Activated CD4-positive, alpha-beta T cell treated with anti-CD3 and anti-CD28 coated beads for 4 hours (primary cell): ENCODE data around the gene FOXN1.
"Not testable (repeated sequence)": the region's sequence is repeated elsewhere in the genome, so short reads cannot be mapped to it uniquely, and the experiment has no call there.

Source experiments
- DNase-seq, 2 donors: peaks; one replicate each; pipeline ENCODE4 v3.0.0-alpha.2; 2020

FOXN1 gene

DNA sequence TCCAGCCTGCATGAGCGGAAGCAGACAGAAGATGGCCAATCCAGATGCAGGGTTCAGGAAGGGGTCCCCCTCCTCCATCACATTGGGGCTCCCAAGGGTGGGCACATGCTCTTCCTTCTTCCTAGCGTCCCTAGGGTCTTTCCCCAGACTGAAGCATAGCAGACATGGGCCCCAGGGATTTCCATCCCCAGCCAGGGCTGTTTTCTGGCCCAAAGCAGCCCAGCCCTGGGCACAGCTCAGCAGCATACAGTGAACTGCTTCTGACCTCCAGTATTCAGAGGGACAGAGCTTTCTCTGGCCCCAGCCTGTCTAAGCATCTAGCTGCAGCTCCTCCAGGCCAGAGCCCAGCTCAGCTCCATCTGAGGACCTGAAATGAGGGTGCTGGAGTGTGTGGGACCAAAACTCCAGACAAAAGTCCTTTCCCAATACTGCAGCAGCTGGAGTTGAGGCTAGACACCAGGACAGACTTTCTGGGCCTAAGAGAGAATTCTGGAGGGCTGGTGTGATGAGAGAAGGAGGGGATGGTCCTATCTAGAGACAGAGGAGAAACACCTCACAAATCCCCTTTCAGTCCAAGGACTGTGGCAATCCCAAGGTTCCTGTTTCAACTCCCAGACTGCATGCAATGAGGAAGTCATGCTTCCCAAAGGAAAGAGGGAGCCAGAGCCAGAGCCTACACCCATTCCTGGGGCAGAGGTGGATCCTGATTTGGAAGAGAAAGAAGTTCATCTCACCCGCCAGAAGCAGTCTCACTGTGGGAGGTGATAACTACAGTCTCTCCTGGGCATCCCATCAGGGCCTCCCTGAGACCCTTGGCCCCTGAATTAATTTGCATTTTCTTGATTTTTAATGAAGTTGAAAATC, 4.5 kb upstream of the FOXN1 start:
- no peak for DNase-seq

DNA sequence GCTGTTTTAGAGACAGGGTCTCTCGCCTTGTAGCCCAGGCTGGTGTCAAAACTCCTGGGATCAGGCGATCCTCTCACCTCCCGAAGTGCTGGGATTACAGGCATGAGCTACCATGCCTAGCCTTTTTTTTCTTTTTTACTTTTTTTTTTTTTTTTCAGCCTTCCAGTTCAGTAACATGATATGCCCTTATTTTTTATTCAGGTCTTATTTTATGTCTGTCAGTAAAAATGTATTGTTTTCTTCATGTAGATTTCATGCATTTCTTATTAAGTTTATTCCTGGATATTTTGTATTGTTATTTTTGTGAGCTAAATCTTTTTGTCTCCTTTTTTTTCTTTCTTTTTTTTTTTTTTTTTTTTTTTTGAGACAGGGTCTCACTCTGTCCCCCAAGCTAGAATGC, 2.7 kb upstream of the FOXN1 start:
- no peak for DNase-seq

DNA sequence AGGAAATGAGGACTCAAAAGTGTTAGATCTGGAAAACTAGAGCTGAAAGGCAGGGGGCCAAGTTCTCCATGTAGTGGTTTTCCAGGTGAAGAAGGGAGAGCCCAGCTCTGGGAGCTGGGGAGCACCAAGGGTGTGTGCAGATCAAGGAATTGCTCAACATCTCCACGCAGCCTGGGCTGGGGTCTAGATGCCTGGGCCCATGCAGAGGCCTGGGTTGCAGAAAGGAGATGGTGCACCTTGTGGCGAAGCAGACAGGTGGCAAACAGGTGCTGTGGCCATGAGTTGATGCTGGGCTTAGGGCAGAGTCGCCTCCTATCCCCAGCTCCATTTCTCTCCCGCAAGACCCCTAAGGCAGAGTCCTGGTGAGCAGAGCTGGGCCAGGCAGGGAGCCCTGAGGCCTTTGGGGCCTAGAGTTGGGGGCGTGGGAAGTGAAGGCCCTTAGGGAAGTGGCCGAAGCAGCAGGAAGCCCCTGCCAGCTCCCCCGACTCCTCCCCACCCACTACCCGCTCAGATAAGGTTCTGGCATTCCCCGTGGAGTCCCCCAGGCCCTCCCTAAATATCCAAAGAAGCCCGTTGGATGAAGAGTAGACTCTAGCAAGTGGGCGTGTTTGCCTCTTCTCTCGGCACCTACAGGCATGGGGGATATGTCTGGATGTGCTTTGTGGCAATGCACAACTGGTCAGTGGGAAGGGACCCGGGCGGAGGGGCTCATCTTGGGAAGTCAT, 777 bp downstream of the FOXN1 start:
- DNase-seq, result no peak

DNA sequence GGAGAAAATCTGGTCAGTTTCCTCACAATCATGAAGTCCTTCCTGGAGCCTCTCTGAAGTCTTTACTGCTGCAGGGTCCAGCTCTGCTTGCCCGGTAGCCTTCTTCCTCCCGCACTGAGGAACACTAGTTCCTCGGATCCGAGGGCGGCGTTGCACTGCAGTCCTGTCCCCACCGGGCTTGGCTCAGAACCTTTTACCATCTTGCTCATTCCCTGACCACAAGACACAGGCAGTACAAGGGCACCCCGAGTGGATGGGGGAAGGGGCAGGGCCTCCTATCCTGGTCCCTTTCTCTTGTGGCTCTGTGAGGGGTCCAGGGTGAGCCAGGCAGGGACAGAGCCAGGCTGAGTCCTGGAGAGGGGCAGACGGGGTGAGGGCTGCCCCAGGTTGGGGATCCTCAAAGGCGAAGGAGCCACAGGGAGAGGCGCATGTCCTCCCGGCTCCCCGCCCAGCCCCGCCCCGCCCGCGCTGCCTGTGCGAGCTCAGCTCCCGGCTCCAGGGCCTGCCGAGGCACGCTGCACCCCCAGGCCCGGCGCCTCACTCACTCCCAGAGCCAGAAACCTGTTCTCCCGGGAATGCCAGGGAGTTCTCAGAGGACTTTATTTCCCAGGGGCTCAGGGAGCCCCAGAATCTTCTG, 1.5 kb downstream of the FOXN1 start:
- no peak for DNase-seq

DNA sequence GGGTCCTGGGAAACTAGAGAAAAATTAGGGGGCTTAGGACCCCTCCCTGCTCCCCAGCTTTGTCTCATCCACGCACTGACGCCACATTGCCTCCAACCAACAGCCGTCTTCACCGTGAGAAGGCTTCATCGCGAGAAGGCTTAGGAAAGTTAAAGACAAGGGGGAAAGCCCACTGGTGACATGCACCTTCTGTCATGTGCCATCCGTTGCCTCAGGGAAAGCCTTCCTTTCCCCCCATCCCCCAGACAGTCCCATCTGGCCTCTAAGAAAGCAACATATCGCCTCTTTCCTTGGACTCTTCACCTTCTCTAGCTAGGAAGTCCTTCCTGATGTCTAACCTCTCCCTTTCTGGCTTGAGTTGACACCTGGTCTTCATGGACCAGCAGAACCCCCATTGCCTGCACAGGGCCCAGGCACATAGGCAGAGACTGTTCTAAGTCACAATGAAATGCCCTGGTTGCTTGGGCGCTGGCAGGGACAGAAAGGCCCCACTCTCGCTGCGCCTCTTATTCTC, 2.1 kb downstream of the FOXN1 start:
- no peak for DNase-seq

DNA sequence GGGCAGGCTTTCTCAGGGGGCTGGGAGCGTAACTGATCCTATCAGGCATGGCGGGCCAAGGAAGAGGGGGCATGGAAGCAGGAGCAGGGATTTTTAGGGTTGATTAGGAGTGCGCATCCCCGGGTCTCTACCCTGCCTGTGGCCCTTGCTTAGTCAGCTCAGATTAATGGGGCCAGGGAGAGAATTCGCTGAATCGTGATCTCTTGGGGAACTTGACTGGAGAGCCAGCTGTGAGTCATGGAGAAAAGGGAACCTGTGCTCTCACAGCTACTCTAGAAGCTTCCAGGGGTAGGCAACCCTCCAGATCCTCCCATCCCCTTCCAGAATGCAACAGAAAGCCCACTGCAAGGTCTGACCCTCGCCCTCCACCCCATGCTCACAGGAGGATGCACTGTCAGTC, 3.6 kb downstream of the FOXN1 start:
- no peak for DNase-seq

DNA sequence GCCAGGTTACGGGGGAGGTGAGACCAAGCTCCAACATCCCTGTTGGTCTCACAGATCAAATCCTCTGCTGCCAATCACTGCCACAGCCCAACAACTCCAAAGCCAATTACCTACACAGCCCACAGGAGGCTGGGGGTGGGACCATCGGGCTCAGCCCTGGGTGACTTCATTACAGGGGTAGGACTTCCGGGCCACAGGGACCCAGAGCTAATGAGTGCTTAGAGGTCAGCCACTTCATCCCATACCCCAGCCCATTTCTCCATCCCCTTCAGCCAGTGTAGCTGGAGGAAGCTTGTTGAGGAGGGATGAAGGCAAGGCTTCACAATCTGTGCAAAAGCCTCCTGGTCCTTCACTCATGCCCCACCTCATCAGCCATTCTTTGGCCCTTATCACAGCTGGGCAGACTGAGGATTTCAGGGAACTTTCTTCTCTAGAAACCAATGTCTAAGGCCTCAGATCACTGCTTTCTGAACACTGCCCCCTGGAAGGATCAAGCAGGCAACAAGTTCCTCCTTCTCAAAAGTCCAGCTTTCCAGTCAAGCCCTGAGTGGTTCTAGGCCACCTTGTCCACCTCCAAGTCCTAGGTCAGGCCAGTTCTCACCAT, 5.8 kb downstream of the FOXN1 start:
- no peak for DNase-seq

DNA sequence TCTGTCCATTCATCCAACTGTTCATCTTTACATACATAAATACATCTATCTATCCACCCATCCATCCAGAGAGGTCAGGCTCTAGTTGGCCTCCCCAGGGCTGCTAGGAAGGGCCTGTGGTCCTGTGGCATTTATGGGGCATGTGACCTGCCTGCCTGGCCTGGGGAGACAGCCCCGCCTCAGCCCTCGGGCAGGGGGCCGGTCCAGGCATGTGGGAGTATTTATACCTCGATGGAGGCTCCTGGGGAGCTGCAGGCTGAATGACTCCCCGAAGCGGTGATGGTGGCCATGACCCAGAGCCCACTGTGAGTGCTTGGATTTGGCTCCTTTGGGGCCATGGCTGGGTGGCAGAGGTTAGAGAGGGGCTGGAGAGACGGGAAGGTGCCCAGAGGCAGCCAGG, 7.3 kb downstream of the FOXN1 start:
- no peak for DNase-seq

DNA sequence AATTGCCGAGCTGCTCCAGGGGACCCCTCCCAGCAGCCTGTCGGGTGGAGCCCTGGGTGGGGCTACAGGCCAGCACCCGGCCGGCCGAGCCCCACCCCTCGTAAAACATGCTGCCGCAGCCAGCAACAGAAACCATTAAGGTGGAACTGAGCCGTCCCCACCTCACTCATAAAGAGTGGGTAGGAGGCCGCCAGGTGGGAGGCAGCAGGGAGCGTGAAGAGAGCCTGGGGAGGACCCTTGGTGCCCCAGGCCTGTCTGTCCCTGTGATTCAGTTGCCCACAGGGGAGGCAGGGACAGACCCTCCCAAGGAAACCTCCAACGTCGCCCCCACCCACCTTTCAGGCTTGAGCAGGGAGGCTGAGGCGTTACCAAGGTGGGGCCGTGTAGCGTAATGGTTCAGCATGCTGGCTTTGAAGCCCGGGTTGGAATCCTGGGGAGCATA, 8.4 kb downstream of the FOXN1 start:
- DNase-seq, result no peak

DNA sequence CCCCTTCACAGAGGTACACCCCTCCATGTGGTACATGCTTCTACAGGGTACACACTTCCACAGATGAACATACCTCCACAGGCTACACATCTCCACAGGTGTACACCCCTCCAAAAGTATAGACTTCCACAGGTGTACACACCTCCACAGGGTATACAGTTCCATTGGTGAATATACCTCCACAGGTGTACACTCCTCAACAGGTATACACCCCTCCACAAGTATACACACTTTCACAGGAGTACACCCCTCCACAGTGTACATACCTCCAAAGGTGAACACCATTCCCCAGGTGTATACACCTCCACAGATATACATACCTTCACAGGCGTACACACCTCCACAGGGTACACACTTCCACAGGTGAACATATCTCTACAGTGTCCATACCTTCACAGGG, 9.4 kb downstream of the FOXN1 start:
- no peak for DNase-seq

DNA sequence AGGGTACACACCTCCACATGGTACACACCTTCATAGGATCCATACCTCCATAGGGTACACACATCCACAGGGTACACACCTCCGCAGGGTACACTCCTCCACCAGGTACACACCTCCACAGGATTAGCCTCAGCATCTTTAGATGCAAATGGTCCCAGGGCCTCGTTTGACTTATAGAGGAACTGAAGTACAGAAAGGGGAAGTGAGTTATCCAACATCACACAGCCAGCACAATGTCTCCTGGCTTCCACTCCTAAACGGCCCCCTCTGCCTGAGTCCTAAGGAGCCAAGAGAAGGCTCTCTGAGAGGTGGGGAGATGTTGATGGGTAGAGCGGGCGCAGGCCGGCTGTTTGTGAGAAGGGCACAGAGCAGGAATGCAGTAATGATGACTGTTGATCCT, 12.0 kb downstream of the FOXN1 start:
- no peak for DNase-seq

DNA sequence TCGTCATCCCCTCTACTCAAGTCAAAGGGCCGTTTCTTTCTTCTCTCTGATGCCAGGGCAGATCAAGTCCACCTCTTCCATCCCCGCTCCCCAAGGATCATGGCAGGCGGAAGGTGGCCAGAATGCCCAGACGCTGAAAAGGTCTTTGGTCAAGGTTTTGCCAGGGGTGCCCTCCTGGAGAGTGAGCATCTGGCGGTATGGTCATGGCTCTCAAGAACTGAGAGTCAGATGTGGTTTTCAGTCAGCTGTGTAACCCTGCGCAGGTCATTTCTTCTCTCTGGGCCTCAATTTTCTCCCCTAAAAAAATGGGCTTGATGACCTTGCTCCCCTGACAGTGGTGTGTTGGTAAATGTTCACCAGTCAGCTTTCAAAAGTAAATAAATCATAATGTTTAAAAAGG, 12.4 kb downstream of the FOXN1 start:
- no peak for DNase-seq

DNA sequence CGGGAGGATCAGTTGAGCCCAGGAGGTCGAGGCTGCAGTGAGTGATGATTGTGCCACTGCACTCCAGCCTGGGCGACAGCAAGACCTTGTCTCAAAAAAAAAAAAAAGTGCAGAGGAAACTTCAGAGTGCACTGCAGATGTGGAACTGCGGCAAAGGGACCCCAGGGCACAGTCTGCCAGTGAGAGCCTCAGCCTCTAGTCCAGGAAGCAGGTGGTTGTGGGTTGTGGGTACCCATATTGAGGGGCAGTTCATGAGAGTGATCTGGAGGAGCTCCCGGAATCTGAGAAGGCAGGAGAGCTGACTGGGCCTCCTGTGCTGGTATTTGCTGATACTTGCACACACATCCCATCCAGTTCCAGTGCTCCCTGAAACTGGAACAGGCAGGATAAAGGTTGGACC, 13.1 kb downstream of the FOXN1 start:
- no peak for DNase-seq

DNA sequence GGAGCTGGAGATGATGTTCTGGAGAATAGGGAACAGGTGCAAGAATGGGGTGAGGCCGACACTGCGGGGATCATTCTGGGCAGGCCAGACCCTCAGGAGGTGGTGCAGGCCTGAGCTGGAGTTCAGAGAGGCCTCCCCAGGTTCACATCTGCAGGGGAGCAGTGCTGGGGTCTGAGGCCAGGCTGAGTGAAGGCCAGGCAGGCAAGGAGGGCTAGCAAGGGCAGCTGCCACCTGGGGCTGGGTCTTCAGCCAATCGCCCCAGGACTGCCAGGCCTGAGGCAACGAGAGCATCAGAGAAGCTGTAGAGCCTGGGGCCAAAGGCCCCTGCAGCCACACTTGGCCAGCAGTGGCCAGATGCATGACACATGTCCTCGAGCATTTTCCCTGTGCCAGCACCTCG, 14.5 kb downstream of the FOXN1 start:
- DNase-seq, result no peak

DNA sequence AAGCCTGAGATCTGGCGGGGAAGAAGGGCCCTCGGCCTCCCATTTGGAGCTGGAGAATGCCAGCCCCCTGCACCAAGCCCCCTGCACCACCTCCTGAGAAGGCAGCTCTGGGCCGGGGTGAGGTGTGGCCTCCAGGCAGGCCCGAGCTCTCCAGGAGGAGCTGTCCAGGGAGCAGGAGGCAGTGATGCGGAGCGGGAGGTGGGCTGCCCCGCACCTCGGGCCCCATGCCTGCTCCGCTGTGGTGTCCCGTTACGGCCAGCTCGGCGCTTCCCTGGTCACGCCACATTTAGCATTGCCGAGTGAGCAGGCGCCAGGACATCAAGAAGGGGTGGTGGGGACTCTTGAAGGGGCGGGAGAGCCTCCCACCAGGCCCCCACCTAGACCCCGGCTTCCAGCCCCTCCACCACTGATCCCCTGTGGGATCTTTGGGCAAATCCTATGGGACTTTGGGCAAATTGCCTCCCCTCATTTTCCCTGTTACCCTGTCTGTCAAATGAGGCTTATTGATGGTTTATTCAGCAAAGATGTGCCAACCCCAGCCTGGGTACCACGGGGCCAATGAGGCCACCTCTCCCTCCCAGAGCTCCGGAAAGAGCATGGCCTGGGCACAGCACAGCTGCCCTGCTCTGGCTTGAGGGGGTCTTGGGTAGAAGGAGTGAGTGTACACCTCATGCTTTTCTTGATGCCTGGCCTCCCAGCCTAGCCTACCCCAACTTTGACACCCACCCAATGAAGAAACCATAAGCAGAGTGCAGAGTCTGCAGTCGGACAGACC, 15.3 kb downstream of the FOXN1 start:
- DNase-seq, result no peak

DNA sequence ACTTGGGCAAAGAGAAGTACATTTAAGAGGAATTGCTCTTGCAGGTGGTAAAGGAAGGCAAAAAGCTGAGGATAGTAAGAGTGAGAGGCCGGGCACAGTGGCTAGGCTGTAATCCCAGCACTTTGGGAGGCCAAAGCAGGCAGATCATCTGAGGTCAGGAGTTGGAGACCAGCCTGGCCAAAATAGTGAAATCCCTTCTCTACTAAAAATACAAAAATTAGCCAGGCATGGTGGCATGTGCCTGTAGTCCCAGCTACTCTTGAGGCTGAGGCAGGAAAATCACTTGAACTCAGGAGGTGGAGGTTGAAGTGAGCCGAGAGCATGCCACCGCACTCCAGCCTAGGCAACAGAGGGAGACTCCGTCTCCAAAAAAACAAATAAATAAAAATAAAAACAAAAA, 16.1 kb downstream of the FOXN1 start:
- DNase-seq, result not testable (repeated sequence)

DNA sequence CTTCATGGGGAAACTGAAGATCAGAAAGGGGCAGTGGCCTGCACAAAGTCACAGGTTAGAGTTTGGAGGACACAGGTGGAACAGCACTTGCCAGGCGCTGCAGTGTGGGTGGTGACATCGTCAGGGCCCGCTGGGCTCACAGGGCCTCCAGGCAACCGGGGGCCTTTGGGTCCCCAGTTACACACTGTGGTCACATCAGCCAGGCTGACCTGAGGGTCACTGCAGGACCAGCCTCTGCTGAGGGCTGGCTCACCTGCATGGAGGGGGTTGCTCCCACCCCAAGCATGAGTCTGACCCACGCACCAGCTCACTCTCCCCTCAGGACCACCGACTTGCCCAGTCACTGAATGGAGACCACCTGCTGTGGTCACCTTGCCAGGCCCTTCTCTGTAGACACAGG, 17.0 kb downstream of the FOXN1 start:
- no peak for DNase-seq

DNA sequence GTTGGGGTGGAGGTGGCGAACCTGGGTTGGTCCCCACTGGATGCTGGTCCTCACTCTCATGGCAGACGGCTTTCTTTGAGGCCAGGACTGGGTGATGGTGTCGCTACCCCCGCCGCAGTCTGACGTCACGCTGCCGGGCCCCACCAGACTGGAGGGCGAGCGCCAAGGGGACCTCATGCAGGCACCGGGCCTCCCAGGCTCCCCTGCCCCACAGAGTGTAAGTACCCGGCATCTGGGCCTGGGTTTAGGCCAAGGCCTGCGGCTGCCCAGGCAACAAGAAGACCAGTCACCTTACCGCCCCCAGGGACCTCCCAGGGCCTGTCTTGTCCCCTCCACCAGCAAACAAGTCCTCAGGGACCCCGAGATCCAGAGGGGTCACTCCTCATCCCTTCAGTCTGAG, 17.7 kb downstream of the FOXN1 start:
- DNase-seq, result no peak

DNA sequence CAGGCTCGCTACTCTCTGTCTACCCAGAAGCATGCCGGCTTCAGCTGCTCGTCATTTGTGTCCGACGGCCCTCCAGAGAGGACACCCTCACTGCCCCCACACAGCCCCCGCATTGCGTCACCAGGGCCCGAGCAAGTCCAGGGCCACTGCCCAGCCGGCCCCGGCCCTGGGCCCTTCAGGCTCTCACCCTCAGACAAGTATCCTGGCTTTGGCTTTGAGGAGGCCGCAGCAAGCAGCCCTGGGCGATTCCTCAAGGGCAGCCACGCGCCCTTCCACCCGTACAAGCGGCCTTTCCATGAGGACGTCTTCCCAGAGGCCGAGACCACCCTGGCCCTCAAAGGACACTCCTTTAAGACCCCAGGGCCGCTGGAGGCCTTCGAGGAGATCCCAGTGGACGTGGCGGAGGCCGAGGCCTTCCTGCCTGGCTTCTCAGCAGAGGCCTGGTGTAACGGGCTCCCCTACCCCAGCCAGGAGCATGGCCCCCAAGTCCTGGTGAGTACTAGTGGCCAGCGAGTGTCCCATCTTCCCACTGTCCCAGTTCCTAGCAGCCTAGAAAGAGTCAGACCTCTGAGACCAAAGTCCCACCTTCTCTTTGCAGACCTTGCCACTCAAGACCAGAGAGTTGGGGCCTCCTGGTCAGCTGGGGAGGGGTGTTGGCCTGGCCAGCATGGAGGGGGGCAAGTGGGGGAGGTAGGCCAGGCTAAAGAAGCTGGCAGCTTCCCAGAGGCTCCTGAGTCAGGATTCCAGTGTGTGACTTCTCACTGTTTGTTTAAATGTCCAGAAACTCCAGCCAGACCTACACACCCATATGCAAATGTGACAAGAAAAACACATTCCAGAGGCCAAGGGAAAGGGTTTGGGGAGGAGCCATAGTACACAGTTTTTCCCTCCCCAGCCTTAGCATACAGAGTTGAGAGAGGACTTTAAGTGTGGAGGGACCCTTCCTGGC, 18.6 kb downstream of the FOXN1 start:
- DNase-seq, result no peak

DNA sequence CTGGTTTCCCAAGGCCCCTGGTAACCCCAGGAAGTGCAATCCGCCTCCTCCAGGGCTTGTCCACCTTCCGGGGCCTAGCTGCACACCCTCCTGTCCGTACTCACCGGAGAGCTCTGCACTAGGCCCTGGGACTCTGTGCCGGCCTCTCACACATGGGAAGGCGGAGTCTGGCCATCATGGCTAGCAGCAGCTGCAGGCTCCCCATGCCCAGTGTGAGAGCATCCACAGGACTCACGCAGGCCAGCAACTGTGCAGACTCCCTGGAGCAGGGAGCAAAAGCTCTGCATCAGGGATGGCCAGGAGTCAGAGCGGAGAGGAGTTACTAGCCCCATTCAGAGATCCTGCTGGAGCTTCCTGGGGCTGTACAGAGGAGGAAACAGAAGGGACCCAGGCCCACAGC, 20.2 kb downstream of the FOXN1 start:
- DNase-seq, result no peak

DNA sequence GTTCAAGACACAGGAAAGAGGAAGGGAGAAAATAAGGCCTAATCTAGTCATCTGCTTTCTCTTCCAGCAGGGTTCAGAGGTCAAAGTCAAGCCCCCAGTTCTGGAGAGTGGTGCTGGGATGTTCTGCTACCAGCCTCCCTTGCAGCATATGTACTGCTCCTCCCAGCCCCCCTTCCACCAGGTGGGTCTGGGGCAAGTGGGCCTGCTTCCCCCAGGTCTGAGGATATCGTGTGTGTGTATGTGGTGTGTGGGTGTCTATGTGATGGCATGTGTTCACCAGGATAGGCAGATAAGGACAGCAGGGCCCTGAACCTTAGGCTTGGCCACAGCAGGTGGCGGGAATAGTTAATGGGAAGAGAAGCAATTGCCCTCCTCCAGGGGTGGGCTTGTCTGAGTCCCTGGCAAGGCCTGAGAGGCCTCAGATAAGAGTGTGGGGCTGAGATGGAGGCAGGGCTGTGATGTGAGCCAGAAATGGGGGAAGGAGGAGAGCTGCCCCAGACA, 21.1 kb downstream of the FOXN1 start:
- DNase-seq, result no peak
